ENCODE results near the gene KIF18B. TPM values are rescaled to one million over a fixed set of nuclear protein-coding genes. Genes with fewer than 3 reads are reported as not detected.

Gene KIF18B
- total and polyA plus RNA-seq, 2 of the 13 experiments (the other 11 are each of a cell fraction or from before 2014, with no cell fraction given): 15.2 to 15.3 TPM

DNA sequence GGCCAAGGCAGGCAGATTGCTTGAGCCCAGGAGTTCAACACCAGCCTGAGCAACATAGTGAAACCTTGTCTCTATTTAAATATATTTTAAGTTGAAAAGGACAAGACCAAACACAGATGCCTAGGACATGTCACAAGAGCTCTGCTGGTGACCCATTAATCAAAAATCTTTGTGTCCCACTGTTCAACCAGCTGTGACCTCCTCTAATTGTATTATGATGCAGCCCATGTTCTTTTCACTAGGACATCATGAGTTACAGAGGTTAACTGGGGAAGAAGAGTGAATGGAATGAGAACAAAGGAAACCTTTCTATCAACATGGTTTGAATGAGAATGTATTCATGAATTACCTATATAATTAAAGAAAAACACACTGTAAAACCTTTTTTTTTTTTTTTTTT lies 55.3 kb downstream of the KIF18B start (continued):
- TF ChIP-seq, protein P1, sequence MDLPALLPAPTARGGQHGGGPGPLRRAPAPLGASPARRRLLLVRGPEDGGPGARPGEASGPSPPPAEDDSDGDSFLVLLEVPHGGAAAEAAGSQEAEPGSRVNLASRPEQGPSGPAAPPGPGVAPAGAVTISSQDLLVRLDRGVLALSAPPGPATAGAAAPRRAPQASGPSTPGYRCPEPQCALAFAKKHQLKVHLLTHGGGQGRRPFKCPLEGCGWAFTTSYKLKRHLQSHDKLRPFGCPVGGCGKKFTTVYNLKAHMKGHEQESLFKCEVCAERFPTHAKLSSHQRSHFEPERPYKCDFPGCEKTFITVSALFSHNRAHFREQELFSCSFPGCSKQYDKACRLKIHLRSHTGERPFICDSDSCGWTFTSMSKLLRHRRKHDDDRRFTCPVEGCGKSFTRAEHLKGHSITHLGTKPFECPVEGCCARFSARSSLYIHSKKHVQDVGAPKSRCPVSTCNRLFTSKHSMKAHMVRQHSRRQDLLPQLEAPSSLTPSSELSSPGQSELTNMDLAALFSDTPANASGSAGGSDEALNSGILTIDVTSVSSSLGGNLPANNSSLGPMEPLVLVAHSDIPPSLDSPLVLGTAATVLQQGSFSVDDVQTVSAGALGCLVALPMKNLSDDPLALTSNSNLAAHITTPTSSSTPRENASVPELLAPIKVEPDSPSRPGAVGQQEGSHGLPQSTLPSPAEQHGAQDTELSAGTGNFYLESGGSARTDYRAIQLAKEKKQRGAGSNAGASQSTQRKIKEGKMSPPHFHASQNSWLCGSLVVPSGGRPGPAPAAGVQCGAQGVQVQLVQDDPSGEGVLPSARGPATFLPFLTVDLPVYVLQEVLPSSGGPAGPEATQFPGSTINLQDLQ (CRISPR knock-in tag; IDR thresholded peaks at IDR 0.05): no peak
- TF ChIP-seq NFIC (IDR thresholded peaks at IDR 0.05; ENCODE audit: low read length): no peak
- no peak for TF ChIP-seq ZFP90 (CRISPR knock-in tag; IDR thresholded peaks at IDR 0.05; ENCODE audit: borderline replicate concordance)
- TF ChIP-seq HOXD1 (CRISPR knock-in tag; IDR thresholded peaks at IDR 0.05): no peak
- TF ChIP-seq ZKSCAN1 (IDR thresholded peaks at IDR 0.05; ENCODE audit: low read length): no peak
- no peak for TF ChIP-seq TARDBP (CRISPR knock-in tag; IDR thresholded peaks at IDR 0.05)
- TF ChIP-seq SRF (IDR thresholded peaks at IDR 0.05; ENCODE audit: low read depth, low read length): no peak
- TF ChIP-seq ZNF670 (CRISPR knock-in tag; IDR thresholded peaks at IDR 0.05; ENCODE audit: borderline replicate concordance): no peak

DNA sequence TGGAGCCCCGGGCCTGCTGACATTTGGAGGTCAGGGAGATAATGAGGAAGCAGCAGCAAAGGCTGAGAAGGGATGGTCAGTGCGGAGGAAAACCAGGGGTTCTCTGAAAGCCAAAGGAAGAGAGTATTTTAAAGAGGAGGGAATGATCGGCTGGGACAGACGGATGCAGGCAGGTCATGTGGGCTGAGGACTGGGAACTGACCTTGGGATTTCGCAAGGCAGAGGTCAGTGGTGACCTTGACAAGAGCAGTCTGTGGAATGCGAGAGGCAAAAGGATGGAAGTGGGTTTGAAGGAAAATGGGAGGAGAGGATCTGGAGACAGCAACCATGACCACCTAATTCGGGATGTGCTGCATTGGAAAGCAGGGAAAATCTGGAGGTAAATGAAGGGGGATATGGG lies 58.6 kb downstream of the KIF18B start:
- H3K79me2 ChIP-seq (ENCODE audit: insufficient read depth, low read length): peaks cover 38% of the 10 kb centered on the region
- peaks cover 22% of the 10 kb centered on the region for H3K4me1 ChIP-seq (ENCODE audit: insufficient read depth, low read length)
- ChIA-PET CTCF (ENCODE audit: low intra/inter-chr PET ratio, low total read pairs) (no interaction called here), POLR2A (no interaction called here)
- FAIRE-seq (peak; percentile 86), ATAC-seq (peak; percentile 79), DNase-seq (ENCODE audit: low spot score) (peak; percentile 50)
- H4K20me1 ChIP-seq (ENCODE audit: insufficient read depth, low read length): peaks cover 22% of the 10 kb centered on the region
- peaks cover 23 to 59% of the 10 kb centered on the region in 2 experiments for H3K36me3 ChIP-seq (replicated peaks in 1 of 2; ENCODE audit: control insufficient read depth in 1 of 2, insufficient read depth in 2 of 2, low read length in 2 of 2)
- H3K4me3 ChIP-seq (replicated peaks in 1 of 3; ENCODE audit: insufficient read depth in 1 of 3, low read depth in 2 of 3, low read length in 3 of 3): peak overlapping the region in 1 of 3 experiments; percentile 9; a peak in 1 of 6 replicates
- BruUV-seq (replicated peaks): no TSS peak
- H3K9me3 ChIP-seq (ENCODE audit: low read length): no peaks in the 10 kb centered on the region
- peak overlapping the region; percentile 25; the same call in 1 of the 2 replicates for H3K4me2 ChIP-seq (ENCODE audit: low read depth, low read length)
- no peaks in the 10 kb centered on the region for H3K27me3 ChIP-seq (ENCODE audit: control insufficient read depth in 1 of 2, insufficient read depth in 2 of 2, low read length in 2 of 2)
- in situ Hi-C loops (cut with HindIII; ENCODE audit: extremely low pct_ligation_motif_present, low pct_unique_long_range_greater_than_20kb): no loop called here
- no peak overlapping the region for H3K9ac ChIP-seq (ENCODE audit: insufficient read depth, low read depth, low read length)
- intact Hi-C loops (cut with micrococcal nuclease; ENCODE audit: unreplicated experiment): no loop called here
- H3K27ac ChIP-seq (ENCODE audit: extremely low read length, insufficient read depth, low read length): no peak overlapping the region
- no peak overlapping the region for H2AFZ ChIP-seq (ENCODE audit: low read length)
- 42% methylated on average over 7 of the region's 7 CpGs for WGBS (ENCODE audit: low lambda C conversion rate)
- TF ChIP-seq ZNF816 (CRISPR knock-in tag; IDR thresholded peaks at IDR 0.05; ENCODE audit: borderline replicate concordance) (0 out of 2 replicates have a peak, but pooled peaks have one; percentile 33), MBD4 (IDR thresholded peaks at IDR 0.05; ENCODE audit: borderline replicate concordance, low read length) (no peak), HOXA3 (CRISPR knock-in tag; IDR thresholded peaks at IDR 0.05) (peak; percentile 60; the same call in 1 of the 2 replicates), NR2F1 (CRISPR knock-in tag; IDR thresholded peaks at IDR 0.05) (peak in 1 of 2 experiments; percentile 69; a peak in 2 of 4 replicates), BCL6 (CRISPR knock-in tag; IDR thresholded peaks at IDR 0.05) (no peak), ZNF331 (CRISPR knock-in tag; IDR thresholded peaks at IDR 0.05) (0 out of 2 replicates have a peak, but pooled peaks have one; percentile 12), ARID5B (CRISPR knock-in tag; IDR thresholded peaks at IDR 0.05) (peak; percentile 76)
- TF ChIP-seq, protein P2, sequence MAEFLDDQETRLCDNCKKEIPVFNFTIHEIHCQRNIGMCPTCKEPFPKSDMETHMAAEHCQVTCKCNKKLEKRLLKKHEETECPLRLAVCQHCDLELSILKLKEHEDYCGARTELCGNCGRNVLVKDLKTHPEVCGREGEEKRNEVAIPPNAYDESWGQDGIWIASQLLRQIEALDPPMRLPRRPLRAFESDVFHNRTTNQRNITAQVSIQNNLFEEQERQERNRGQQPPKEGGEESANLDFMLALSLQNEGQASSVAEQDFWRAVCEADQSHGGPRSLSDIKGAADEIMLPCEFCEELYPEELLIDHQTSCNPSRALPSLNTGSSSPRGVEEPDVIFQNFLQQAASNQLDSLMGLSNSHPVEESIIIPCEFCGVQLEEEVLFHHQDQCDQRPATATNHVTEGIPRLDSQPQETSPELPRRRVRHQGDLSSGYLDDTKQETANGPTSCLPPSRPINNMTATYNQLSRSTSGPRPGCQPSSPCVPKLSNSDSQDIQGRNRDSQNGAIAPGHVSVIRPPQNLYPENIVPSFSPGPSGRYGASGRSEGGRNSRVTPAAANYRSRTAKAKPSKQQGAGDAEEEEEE (CRISPR knock-in tag; IDR thresholded peaks at IDR 0.05; ENCODE audit: borderline replicate concordance): 0 out of 2 replicates have a peak, but pooled peaks have one; percentile 46
